Stimulated activated CD4-positive, alpha-beta T cell treated with anti-CD3 and anti-CD28 coated beads, Interleukin-4, amount 100 ng/mL, for 48 hours (primary cell): ENCODE data around the gene ZNF644.
"Not testable (repeated sequence)": the region's sequence is repeated elsewhere in the genome, so short reads cannot be mapped to it uniquely, and the experiment has no call there.

ENCODE experiments used
- DNase-seq, 2 donors: peaks; one replicate each; pipeline ENCODE4 v3.0.0-alpha.2; 2020; ENCODE audit warnings: low read depth in 2 of 2

Gene ZNF644

GRCh38 chr1:91021686-91022517 lies at the start of gene ZNF644:
Gene ZNF644, minus strand, starts transcription at chr1:91022035. Its CDS starts 39,682 bp downstream, at chr1:90982353.
- DNase-seq, result peak; percentile 84 to 89

- no peak for DNase-seq
Observed at GRCh38 chr1:91070298-91070697, 48.5 kb upstream of the ZNF644 start.

GRCh38 chr1:91066538-91066937 lies 44.7 kb upstream of the ZNF644 start:
- DNase-seq, result no peak

- no peak for DNase-seq
Observed at GRCh38 chr1:91065337-91065736, 43.5 kb upstream of the ZNF644 start.

- not testable (repeated sequence) for DNase-seq
Observed at GRCh38 chr1:91063403-91063802, 41.6 kb upstream of the ZNF644 start.

- no peak for DNase-seq
Observed at GRCh38 chr1:91059157-91059556, 37.3 kb upstream of the ZNF644 start.

GRCh38 chr1:91057784-91058183 lies 35.9 kb upstream of the ZNF644 start:
- DNase-seq, result no peak

GRCh38 chr1:91054780-91055481 lies 33.1 kb upstream of the ZNF644 start:
- DNase-seq, result no peak

GRCh38 chr1:91053630-91054029 lies 31.8 kb upstream of the ZNF644 start:
- no peak for DNase-seq

- not testable (repeated sequence) for DNase-seq
Observed at GRCh38 chr1:91049551-91049950, 27.7 kb upstream of the ZNF644 start.

GRCh38 chr1:91046766-91047165 lies 24.9 kb upstream of the ZNF644 start:
- DNase-seq, result no peak

GRCh38 chr1:91045284-91045683 lies 23.4 kb upstream of the ZNF644 start:
- DNase-seq, result no peak

GRCh38 chr1:91044776-91045175 lies 22.9 kb upstream of the ZNF644 start:
- not testable (repeated sequence) for DNase-seq

GRCh38 chr1:91042372-91042771 lies 20.5 kb upstream of the ZNF644 start:
- DNase-seq, result not testable (repeated sequence)

GRCh38 chr1:91038582-91038981 lies 16.7 kb upstream of the ZNF644 start:
- DNase-seq, result no peak

GRCh38 chr1:91036894-91037829 lies 15.3 kb upstream of the ZNF644 start:
- no peak for DNase-seq

- no peak for DNase-seq
Observed at GRCh38 chr1:91032349-91032748, 10.5 kb upstream of the ZNF644 start.

- no peak for DNase-seq
Observed at GRCh38 chr1:91031081-91031480, 9.2 kb upstream of the ZNF644 start.

- DNase-seq, result no peak
Observed at GRCh38 chr1:91026777-91027176, 4.9 kb upstream of the ZNF644 start.

- DNase-seq, result no peak
Observed at GRCh38 chr1:91026320-91026719, 4.5 kb upstream of the ZNF644 start.

- DNase-seq, result no peak
Observed at GRCh38 chr1:91024481-91025119, 2.8 kb upstream of the ZNF644 start.
